NCI-H510A (cell line): ENCODE data around the gene FAM222A.

Experiments used
- DNase-seq: peaks from one replicate; lab custom pipeline; 2025; lab: John Stamatoyannopoulos, UW

Gene FAM222A

GRCh38 chr12:109760031-109760929 is 46.7 kb downstream of the FAM222A start:
- peak; percentile 41 for DNase-seq

DNA sequence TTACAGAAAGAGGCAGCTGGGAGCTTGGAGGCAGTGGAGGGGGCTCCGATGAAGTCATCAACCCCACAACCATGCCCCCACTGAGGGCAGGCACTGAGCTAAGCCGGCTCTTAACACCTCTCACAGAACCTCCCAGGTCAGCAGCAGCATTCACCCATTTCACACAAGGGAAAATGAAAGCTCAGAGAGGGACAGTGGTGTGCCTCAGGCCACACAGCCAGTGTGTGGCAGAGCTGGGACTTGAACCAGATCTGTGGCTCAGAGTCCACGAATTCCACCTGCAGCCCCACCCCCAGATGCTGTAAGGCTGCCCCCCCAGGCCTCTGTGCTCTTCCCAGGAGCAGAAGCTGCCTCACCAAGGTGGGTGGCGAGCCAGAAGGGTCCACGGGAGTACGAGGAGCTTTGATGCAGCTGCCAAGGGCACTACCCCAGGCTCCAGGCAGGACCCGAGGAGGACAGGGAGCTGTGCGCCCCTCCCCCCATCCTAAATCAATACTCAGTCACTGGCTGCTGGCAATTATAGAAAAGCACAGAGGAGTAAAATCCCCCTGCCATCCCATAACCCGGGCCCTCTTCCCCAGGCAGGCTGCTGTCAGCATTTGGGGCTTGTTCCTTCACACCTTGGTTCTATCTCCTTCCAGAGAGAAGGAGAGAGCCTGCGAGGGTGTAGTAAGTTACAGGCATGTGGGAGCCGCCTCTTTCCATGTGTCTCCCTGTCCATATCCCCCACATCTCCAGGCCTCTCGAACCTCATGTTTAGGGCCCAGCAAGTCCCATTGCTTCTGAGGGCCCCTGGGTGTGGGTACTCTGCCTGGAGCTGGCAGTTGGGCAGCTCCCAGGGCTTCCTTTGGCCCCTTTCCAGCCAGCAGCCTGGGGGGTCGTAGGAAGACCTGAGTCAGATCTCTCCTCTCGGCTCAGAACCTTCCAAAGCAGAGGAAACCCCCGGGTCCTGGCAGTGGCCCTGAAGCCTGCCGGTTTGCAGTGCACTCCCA is 47.6 kb downstream of the FAM222A start:
- no peak for DNase-seq

GRCh38 chr12:109762071-109762672 is 48.5 kb downstream of the FAM222A start:
- DNase-seq, result no peak

- no peak for DNase-seq
Measured at GRCh38 chr12:109762673-109763191, 49.1 kb downstream of the FAM222A start.

- no peak for DNase-seq
Measured at GRCh38 chr12:109763201-109763841, 49.7 kb downstream of the FAM222A start.

GRCh38 chr12:109764123-109764522 is 50.5 kb downstream of the FAM222A start:
- DNase-seq, result no peak

GRCh38 chr12:109764776-109765445 is 51.3 kb downstream of the FAM222A start:
- no peak for DNase-seq

DNA sequence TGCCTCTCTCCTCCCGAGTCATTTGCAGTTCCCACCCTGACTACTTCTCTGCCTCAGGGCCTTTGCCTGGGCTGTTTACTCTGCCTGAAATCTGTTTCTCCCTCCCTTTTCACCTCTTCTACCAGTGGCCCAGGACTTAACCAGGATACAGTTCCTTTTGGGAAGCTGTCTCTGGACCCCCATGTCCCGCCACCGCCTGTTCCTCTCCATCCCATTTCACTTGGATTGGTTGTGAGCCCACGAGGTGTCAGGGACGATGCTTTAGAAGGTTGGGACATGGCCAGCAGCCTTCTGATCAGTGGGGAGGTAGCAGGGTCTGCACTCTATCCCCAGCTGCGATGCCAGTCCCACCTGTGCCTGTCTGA is 51.8 kb downstream of the FAM222A start:
- DNase-seq, result no peak

- no peak for DNase-seq
Measured at GRCh38 chr12:109766251-109766778, 52.7 kb downstream of the FAM222A start.

DNA sequence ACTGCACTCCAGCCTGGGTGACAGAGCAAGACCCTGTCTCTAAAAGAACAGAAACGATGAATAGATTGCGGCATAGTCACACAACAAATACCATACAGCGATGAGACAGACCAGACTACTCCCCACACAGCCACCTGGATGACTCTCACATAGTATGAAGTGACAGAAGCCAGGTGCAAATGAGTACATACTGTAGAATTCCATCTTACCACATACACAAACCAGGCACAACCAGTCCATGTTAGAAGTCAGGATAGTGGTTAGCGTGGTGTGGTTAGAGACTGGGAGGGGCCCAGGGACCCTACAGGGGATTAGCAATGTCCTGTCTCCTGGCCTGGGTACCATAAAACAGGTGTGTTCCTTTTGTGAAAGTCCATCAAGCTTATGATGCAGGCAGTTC is 53.8 kb downstream of the FAM222A start:
- DNase-seq, result no peak

GRCh38 chr12:109767991-109768900 is 54.6 kb downstream of the FAM222A start:
- no peak for DNase-seq

DNA sequence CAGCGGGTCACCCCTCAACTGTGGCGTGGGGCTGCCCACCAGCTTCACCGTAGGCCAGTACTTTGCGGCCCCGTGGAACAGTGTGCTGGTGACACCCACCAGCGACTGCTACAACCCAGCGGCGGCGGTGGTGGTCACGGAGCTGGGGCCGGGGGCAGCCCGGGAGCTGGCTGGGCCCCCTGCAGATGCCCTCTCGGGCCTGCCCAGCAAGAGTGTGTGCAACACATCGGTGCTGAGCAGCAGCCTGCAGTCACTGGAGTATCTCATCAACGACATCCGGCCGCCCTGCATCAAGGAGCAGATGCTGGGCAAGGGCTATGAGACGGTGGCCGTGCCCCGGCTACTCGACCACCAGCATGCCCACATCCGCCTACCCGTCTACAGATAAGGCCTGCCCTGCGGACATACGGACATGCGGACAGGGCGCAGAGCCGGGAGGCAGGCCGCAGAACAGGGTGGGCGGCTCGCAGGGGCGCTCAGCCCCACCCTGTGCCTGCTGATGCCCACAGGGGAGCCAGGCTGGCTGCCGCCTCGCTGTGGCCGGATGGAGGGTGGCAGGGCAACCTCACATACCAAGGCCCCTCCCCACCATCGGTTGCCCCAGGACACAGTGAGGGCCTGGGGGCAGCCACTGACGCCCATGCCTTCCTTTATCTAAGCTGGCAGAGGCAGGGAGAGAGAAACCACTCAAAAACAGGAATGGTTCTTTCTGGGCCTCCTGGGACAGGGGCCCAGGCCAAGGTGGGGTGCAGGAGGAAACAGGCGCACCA is 55.5 kb downstream of the FAM222A start:
- DNase-seq, result no peak

- no peak for DNase-seq
Measured at GRCh38 chr12:109770104-109770860, 56.7 kb downstream of the FAM222A start.

- DNase-seq, result no peak
Measured at GRCh38 chr12:109770861-109771670, 57.4 kb downstream of the FAM222A start.

GRCh38 chr12:109771746-109772621 is 58.4 kb downstream of the FAM222A start:
- no peak for DNase-seq

- no peak for DNase-seq
Measured at GRCh38 chr12:109772622-109773321, 59.1 kb downstream of the FAM222A start.
